Activated CD4-positive, CD25-positive, alpha-beta regulatory T cell treated with anti-CD3 and anti-CD28 coated beads, Interleukin-2, amount 50 U/mL, for 72 hours (primary cell): ENCODE results near the gene TRAF3.

Source experiments
- DNase-seq: peaks from one replicate; pipeline ENCODE4 v3.0.0; 2021

The TRAF3 gene, protein sequence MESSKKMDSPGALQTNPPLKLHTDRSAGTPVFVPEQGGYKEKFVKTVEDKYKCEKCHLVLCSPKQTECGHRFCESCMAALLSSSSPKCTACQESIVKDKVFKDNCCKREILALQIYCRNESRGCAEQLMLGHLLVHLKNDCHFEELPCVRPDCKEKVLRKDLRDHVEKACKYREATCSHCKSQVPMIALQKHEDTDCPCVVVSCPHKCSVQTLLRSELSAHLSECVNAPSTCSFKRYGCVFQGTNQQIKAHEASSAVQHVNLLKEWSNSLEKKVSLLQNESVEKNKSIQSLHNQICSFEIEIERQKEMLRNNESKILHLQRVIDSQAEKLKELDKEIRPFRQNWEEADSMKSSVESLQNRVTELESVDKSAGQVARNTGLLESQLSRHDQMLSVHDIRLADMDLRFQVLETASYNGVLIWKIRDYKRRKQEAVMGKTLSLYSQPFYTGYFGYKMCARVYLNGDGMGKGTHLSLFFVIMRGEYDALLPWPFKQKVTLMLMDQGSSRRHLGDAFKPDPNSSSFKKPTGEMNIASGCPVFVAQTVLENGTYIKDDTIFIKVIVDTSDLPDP

DNA sequence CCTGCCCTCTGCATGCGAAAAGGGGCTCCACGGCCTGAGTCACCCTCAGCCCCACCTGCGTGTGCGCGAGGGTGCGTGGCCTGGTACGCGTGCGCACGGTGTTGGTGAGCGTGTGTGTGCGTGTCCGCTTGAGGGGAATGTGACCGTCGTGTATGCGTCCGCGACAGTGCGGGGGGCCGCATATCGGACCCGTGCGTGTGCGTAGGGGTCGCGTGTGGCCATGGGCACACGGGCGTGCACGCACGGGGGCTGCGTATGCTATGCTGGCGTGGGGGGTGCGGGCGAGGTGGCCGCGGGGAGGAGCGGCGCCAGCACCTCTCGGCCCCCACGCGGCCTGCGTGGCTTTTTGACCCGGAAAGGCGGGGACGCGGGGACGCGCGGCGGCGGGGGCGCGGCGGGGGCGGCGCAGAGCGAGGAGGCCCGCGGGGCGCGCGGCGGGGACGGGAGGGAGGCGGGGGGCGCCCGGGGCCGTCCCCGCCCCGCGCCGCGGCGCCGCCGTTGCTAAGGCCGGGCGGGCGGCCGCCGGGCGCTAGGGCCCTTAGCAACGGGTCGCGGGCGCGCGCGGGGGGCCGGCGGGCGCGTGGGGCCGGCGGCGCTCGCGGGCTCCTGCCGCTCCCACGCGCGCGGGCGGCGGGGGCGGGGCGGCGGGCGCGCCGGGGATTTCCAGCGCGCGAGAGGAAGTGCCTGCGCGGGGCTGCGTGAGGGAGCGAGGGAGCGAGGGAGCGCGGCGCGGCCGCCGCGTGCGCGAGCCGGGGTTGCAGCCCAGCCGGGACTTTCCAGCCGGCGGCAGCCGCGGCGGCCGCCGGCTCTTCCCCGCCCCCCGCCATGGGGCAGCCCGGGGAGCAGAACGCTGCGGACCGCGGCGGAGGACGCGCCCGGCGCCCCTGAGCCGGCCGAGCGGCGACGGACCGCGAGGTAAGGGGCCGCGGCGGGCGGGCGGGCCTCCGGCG lies at the start of gene TRAF3:
Gene TRAF3, plus strand, starts transcription at position 689 of the 950 bp plus-strand sequence. CDS start 92,753 bp downstream, outside the sequence.
- DNase-seq, result peak; percentile 85

DNA sequence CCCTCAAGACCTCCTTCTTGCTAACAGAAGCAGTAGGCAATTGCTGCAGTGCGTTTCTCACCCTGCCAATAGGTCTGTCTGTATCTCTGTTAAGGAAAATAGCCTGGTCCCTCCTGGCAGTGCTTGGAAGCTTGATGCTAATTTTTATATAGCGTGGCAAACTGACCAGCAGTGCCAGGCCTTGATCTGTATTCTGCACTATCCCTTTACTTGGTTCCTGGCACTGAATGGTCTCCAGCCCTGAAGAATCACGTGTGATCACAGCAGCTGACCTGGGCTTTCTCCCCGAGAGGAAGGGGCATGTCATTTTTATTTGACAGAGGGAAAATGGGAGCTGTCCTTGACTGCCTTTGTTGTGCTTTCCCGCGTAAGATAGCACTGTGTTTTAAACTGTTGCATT lies 48.7 kb upstream of the TRAF3 start:
- no peak for DNase-seq

DNA sequence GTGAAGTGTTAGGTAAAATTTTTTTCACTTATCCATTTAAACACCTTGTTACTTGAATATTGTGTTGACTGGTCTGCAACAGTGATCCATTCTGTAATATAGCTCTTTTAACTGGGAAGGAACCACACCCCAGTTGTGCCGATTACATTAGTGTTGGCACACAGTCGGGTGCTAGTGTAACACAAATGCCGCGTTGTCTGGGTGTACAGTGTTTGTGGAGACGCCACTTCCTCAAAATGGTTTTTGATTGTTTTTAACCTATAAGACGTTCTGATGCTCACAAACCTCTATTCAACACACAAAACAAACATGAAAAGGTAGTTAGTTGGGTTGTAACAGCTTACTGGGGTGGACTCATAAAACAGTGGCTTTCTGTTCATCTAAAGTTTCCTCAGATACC lies 48.0 kb upstream of the TRAF3 start:
- no peak for DNase-seq

DNA sequence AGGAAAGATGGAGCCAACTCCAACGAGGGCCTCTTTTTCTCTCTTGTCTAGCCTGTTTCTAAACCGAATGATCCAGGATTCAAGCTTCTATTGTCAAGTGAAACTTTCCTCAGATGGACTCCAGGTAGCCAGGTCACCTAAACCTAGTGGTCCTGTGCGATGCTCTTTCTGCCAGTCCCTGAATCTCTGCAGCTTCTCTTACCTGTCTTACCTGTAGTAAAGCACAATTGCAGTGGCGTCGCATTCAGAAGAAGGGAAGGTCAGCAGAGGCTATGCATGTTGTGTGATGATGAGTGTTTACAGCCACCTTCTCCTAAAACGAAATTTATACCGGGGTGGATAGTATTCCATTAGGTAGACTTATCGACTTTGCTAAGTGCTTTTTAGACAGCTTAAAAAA lies 47.4 kb upstream of the TRAF3 start:
- no peak for DNase-seq

DNA sequence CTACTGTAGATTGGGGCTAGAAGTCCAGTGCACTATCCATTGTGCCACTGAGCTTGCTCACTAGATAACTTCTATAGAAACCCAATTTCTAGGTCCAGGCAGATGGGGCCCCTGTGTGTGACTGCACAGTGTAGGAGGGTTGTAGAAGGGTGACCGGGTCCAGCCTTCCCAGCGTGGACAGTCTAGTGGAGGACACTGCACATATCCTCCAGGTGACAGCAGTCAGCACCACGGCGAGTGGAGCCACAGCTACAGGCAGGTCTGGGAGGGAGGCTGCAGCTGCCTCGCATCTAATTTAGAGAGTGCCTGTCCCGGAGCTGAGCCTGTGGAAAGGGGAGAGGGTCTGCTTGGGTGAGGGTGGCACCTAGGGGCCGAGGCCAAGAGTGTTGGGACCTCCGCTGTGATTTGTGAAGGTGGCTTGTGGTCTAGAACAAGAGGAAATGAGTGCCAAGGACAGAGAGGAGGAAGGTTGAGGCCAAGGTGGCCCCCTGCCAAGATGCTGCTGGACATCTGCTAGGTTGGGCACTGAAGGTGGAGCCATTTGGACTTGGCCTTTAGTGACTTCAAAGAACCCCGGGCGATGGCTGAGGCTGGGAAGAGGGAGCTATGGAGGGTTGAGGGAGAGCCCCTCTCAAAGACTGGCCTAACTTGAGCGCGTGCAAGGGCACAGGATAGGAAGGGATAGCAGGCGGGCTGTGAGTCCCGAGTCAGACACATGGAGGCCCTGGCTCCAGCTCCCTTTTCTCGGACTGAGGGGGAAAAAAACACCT lies 46.0 kb upstream of the TRAF3 start:
- no peak for DNase-seq

DNA sequence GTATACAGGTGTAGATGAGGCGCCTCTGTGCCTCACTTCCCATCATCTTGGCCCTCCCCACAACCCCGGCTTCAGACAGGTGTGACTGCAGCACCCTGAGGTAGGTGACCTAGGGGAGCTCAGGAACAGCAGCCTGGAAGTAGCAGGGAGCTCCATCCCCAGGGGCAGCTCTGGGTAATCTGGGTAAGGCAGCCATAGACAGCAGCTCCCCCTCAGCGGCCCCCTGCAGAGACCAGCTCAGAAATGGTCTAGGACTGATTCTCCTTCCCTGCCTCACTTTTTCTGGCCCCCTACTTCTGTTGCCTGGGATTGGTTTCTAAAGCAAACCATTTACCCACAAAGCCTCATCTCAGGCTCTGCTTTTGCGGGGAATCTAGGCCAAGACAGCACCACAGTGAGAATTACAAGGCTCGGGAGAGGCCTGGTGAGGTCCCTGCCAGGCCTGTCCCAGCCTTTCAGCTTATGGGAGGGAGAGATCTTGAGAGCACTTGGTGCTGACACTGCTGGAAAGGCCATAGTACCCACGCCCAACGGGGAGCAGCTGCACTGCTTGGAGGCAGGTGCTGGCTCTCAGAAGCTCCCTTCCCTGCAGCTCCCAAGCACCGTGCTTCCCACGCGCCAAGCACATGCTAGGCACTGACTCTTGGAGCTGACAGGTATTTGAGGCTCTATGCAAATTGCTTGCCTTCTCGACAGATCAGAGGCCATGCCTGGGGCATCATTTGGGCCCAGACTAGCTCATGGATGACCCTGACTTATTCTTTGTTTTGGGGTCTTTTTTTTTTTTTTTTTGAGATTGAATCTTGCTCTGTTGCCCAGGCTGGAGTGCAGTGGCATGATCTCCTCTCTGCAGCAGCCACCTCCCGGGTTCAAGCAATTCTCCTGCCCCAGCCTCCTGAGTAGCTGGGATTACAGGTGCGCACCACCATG lies 45.1 kb upstream of the TRAF3 start:
- no peak for DNase-seq

DNA sequence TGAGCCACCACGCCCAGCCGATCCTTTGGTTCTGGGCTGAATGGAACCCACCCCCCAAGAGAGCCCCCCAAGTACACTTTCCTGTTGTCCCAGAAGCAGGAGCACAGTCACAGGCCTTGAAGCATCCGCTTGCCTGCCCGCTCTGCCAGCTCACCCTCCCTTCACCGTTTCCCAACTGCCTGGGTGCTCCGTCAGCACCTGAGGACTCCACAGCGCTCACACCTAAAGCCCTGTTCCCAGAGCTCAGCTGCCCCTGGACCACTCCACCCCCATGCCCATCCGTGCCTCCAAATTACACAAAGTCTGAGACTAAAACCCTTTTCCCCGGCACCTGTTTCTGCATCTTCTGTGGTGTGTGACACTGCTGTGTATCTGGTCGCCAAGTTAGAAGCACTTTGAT lies 44.3 kb upstream of the TRAF3 start:
- no peak for DNase-seq

DNA sequence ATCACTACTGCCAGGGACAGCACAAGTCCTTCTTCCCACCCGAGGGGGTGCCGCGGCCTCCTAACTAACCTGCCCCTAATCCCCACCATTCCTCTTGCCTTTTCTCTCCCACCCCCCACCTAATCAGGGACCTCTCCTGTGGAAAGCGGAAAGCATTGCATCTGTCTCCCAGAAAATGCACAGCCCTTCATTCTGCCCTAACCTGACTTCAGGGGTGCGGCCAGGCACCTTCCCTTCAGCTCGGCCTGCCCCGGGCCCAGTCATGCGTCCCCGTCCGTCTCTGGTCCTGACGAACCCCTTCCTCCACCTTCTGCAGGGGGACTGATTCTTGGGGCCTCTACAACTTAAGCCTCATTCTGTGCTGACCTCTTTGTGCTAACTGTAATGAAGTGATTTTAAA lies 43.9 kb upstream of the TRAF3 start:
- DNase-seq, result no peak

DNA sequence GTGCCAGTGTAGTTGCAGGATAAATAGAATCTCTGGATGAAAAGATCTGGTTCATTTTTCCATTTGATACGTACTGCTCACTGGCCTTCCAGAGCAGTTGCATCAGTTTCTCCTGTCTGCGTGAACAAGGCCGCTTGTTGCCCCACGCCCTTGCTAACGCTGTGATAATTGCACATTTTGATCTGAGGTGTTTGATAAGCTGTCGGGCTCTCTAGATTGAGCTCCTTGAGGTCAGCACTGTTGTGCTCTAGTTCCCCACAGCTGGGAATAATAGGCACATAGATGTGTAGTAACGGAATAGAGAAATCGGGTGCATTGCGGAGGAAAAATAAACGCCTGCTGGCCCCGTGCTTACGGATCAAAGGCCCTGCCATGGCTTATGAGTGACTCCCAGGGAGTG lies 42.8 kb upstream of the TRAF3 start:
- DNase-seq, result no peak

DNA sequence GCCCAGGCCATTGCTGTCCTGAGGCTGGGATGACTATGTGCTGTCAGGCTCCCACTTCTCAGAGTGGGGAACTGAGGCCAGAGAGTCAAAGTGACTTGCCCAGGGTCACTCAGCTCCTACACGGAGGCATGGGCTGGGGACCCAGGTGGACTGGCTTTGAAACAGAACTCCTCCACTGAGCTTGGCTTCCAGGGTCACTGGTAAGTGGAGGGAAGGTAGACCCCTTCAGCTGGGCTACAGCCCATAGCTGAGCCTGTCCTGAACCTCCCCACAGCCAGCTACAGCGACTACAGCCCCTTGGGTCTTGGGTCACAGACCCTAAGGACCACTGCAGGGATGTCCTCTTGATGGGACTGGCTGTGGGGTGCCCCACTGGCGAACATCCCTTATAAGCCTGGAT lies 40.3 kb upstream of the TRAF3 start:
- DNase-seq, result no peak

DNA sequence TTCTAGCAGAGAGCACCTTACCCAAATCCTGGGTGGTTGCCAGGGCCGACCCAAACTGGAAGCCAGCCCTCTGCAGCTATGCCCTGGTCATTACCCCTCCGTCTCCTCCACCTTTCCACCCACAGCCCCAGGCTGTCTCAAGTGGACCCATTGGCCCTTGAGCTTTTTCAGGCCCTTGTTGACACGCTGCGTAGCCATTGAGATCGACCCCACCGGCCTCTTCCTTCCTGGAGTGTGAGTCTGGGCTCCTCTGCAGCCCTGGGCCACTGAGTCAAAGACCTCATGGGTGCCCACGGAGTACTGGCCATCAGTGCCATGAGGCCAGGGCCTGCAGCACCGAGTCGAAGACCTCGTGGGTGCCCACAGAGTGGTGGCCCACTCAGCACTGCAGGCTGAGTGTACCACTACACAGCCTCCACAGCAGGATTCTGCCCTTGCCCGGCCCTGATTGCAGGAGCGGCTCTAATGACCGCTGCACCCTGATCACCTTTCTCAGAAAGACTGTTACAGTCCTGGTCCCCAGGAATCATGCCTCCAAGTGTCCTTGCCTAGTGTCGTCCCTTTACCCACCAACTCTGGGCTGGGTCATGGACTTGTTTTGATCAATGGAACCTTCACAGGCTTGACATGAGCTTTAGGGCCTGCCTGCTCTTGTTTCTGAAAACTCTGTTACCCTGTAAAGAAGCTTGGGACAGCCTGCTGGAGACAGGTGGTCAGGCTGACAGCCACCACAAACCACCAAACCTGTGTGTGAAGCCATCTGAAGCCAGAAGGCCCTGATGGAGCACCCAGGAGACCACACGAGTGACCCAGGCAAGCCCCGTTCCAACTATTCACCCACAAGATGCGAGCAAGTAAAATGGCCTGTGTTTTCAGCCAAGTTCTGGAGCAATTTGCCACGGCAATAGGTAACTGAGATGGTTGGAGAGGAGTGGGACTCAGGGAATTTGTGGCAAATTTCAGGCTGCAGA lies 39.6 kb upstream of the TRAF3 start:
- DNase-seq, result no peak

DNA sequence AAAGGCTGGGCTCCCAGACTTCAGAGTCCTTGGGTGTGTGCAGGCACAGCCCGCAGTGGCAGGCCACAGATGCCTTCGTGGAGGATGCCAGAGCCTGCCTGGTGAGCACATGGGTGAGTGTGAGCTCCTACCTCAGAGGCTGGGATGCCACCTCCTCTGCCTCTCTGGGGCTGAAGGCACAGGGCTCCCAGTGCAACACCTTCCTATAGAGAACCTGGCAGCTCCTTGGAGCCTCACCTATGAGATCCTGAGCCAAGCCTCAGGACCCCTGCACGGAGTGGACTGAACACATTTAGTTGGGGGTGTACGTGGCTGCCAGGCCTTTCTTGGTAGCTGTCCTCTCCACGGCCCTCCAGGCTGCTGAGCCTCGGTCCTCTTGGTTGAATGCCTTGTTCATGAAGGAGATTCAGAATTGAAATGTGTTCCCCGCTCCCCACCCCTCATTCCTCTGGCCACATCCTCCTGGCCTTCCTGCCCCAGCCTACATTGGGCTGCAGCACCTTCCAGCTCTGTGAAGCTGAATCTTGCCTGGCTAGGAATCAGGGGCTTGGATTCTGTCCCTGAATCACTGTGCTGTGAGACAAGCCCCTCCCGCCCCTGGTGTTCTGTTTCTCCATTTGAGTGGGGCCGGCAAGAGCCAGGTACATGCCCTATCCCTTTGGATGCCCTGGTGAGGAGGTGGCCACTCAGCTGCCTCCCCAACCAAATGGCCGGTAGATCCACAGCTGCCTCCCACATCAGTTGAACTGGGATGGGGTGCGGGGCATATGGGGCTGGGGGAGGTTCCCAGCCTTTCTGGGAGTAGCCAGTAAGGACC lies 38.7 kb upstream of the TRAF3 start:
- no peak for DNase-seq

DNA sequence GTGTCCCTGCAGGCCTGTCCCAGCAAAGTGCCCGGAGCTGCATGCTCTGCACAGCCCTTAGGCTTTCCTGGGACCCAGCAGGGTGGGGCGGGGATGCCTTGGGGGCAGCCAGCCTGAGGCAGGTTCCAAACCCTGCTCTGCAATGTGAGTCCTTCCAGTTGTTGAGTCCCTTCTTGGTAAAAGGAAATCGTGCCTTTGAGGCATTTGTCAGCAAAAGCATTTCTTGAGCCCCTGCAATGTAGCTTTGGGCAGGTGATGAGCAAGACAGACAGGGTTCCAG lies 38.1 kb upstream of the TRAF3 start:
- DNase-seq, result no peak

DNA sequence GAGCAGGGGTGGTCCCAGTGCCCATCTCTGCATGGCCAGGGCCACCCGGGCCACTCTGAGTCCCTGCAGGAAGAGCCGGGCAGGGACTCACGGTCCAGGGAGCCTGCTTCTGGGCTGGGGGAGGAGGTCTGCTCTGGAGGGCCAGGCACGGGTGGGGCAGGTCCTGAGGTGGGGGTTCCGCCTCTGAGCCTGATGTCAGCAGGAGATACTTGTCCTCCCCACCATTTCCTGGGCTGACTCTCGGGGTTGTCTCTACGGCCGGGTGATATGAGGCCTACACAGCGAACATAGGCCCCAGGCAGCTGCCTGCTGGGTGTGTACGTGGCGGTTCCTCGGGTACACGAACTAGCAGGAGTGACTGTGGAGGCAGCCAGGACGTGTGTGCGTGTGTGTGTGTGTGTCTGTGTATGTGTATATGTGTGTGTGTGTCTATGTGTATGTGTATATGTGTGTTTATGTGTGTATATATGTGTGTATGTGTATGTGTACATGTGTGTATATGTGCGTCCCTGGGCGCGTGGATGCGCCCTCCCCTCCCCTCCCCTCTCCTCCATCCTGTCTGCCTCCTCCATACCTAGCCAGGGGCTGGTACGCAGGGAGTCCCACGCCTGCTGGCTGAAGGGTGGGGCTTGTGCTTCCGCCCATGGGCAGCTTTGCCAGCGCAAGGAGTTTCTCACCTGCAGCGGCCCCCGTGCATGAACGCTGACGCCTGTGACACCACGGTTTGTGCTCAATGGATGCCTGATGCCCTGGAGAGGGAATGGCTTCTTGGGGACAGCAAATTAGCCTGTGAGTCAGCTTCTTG lies 30.4 kb upstream of the TRAF3 start:
- no peak for DNase-seq

DNA sequence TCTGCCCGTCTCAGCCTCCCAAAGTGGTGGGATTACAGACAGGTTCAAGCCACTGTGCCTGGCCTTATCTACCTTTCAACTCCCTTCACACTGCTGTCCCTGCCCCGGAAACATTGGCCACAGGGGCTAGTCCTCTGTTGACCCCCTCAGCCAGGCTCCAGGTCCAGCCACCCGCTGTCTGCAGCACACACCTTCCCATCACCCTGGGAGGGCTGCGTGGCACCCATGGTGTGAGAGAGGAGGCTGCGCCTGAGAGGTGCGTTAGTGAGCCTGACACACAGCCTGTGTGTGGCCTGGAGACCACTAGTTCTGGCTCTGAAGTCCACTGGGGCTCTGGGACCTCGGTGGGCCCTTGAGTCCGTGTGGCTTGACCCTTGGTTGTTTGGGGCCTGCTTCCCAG lies 28.4 kb upstream of the TRAF3 start:
- DNase-seq, result no peak

DNA sequence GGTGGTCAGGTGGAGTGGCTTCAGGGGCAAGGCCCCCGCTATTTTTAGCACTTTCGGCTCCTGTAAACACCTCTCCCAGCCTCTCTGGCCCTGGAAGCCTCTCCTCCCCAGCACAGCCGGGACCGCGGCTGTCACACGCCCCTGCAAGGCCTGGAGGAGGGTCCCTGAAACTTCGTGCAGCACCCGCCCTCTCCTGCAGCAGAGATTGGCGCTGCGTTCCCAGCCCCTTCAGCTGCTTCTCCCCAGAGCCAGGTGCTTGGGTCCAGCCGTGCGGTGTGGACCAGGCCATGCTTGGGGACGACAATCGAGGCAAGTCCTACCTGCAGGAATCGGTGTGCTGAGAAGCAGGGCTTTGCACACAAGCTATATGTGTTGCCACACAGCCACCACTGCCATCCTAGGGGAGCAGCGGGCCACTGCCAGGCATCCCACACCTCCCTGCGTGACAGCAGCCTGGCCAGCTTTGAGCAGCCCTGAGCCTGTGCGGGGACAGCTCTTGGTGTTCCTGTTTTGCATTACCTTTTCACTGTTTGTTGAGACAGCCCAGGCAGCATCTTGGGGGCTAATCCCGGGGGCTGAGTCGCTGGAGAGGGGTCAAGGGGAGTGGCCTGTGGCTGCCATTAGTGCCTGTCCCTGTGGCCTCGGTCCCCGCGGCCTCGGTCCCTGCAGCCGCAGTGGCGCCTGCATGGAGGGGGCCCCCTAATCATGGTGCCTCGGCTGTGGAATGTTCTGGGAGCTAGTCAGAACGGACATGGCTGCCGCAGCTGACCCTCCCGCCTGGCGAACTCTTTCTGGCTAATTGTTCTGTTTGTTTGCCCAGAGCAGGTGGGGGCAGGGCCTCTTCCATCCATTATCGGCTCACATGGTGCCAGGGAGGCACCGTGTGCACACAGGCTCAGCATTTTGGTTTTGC lies 27.6 kb upstream of the TRAF3 start:
- DNase-seq, result no peak

DNA sequence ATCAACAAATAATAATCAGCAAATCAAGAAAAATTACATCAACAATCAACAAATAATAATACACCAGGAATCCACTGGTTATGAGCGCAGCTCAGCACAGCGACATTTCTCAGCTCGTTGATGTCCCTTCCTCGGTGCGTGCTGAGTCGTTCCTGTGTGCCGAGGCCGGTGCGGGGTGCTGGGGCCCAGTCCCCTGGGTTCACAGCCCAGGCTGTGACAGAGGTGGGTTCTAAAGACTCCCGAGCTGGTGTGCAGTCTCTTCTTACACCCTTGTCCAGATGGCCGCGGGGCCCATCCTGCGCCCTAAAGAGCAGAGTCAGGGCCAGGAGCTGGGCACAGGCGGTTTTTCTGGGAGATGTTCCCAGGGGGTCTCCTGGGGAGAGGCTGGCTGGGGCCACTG lies 26.9 kb upstream of the TRAF3 start:
- DNase-seq, result no peak

DNA sequence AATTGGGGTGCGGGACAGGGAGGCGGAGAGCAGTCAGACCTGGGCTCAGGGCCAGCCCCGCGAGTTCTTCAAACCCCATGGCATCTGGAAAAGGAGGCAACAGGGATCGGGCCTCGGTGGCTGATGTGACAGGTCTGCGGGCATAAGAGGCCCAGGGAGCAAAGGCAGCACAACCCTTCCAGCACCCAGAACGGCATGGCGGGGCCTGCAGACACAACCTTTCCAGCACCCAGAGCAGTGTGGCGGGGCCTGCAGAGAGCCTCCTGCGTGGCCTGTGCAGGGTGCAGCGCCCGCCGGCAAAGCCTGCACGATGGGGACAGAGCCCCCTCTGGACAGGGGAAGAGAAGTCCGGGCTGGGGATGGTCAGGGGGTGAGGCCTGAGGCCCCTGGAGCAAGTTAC lies 26.2 kb upstream of the TRAF3 start:
- no peak for DNase-seq
